Testis (tissue), 2 donors: Measurements from ENCODE around the gene TBRG1.

ENCODE experiments used
- POLR2A ChIP-seq: fragments of 450-650 bp; IDR thresholded peaks from one replicate; pipeline ENCODE4 v1.6.1; 2017; ENCODE audit warnings: antibody characterized with exemption, mild to moderate bottlenecking, moderate library complexity
- TF ChIP-seq, protein P1 (sequence below), 3 experiments: fragments of 450-650 bp in 2 of 3; fragments of 200-600 bp in 1 of 3; sonication (generic) in 1 of 3; IDR thresholded peaks; one replicate each; pipeline ENCODE4 v1.5.1; 2016 to 2019; ENCODE audit warnings: antibody characterized with exemption in 3 of 3, mild to moderate bottlenecking in 2 of 3, moderate library complexity in 1 of 3

DNA sequence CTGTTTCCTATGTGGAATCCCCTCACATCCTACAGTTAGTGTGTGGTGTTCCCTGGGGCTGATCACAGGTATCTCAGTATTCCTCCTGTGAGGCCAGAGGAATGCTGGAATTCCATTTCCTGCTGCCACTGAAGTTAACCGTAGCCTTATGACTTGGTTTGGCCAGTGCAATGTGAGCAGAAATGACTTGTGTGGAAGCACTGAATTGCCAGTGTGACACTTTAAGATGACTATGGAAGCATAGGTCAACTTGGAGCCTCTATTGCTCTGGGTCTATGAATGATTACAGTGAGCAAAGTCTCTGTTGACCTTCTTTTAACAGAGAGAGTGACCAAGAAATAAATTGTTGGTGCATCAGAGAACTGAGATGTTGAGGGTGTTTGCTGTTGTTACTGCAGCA, 16.5 kb downstream of the TBRG1 start:
- TF ChIP-seq, protein P1, sequence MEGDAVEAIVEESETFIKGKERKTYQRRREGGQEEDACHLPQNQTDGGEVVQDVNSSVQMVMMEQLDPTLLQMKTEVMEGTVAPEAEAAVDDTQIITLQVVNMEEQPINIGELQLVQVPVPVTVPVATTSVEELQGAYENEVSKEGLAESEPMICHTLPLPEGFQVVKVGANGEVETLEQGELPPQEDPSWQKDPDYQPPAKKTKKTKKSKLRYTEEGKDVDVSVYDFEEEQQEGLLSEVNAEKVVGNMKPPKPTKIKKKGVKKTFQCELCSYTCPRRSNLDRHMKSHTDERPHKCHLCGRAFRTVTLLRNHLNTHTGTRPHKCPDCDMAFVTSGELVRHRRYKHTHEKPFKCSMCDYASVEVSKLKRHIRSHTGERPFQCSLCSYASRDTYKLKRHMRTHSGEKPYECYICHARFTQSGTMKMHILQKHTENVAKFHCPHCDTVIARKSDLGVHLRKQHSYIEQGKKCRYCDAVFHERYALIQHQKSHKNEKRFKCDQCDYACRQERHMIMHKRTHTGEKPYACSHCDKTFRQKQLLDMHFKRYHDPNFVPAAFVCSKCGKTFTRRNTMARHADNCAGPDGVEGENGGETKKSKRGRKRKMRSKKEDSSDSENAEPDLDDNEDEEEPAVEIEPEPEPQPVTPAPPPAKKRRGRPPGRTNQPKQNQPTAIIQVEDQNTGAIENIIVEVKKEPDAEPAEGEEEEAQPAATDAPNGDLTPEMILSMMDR (IDR thresholded peaks at IDR 0.05) = no peak
- TF ChIP-seq POLR2A = no peak
